Activated CD8-positive, alpha-beta memory T cell treated with anti-CD3 and anti-CD28 coated beads, Interleukin-2, amount 10 ng/mL, durations not matched to agents 7 days and 5 days (primary cell): ENCODE measurements around the gene ASTL. TPM values are rescaled to one million over a fixed set of nuclear protein-coding genes. Genes with fewer than 3 reads are reported as not detected.

ENCODE experiments used
- ATAC-seq: fragments of 150-1000 bp; cut with Tn5 transposase; one replicate; pipeline ENCODE4 v1.10.0; 2021; ENCODE audit warnings: moderate library complexity
- CTCF ChIA-PET: fragments of 350-600 bp; sonication (Branson Sonifier 250); formaldehyde crosslinking; loops from one replicate; lab custom pipeline; 2021; ENCODE audit warnings: antibody characterized with exemption; lab: Charles Lee
- DNase-seq: peaks from one replicate; pipeline ENCODE4 v3.0.0-alpha.2; 2020
- H3K27ac Mint-ChIP-seq: one replicate; pipeline ENCODE4 v1.8.0; 2021; ENCODE audit warnings: mild to moderate bottlenecking, mixed read lengths
- H3K27me3 Mint-ChIP-seq: one replicate; pipeline ENCODE4 v1.8.0; 2021; ENCODE audit warnings: mixed read lengths
- H3K36me3 Mint-ChIP-seq: one replicate; pipeline ENCODE4 v1.8.0; 2021; ENCODE audit warnings: mild to moderate bottlenecking, mixed read lengths
- H3K4me1 Mint-ChIP-seq: one replicate; pipeline ENCODE4 v1.8.0; 2021; ENCODE audit warnings: mixed read lengths
- H3K4me3 Mint-ChIP-seq: one replicate; pipeline ENCODE4 v1.8.0; 2021; ENCODE audit warnings: mild to moderate bottlenecking, moderate library complexity, mixed read lengths
- H3K9me3 Mint-ChIP-seq: one replicate; pipeline ENCODE4 v1.8.0; 2022; ENCODE audit warnings: low read depth, mixed read lengths
- total RNA-seq, 2 experiments: library from RNA; stranded (reverse); gene quantifications; one replicate each; pipeline ENCODE4 v1.2.3, GENCODE V29; 2021

ASTL gene
- total RNA-seq, 2 experiments from 2014 or later: 1.9 to 6.4 TPM

- DNase-seq (no peak), ATAC-seq (no peak)
- Mint-ChIP-seq H3K27me3 (no peaks in the 10 kb centered on the region), H3K27ac (no peak overlapping the region), H3K4me1 (peaks cover 6% of the 10 kb centered on the region), H3K4me3 (no peak overlapping the region), H3K9me3 (peaks cover 8% of the 10 kb centered on the region), H3K36me3 (no peaks in the 10 kb centered on the region)
- CTCF ChIA-PET: no interaction called here
These were observed 35.6 kb downstream of the ASTL start for GRCh38 chr2:96102596-96103186.

GRCh38 chr2:96100893-96101304 is 37.4 kb downstream of the ASTL start:
- peak; percentile 32 for DNase-seq
- Mint-ChIP-seq H3K27me3 (no peaks in the 10 kb centered on the region), H3K4me3 (no peak overlapping the region), H3K27ac (no peak overlapping the region), H3K36me3 (no peaks in the 10 kb centered on the region), H3K9me3 (peaks cover 8% of the 10 kb centered on the region), H3K4me1 (peaks cover 6% of the 10 kb centered on the region)
- ATAC-seq: no peak
- CTCF ChIA-PET: no interaction called here

- Mint-ChIP-seq H3K4me1 (peaks cover 6% of the 10 kb centered on the region), H3K4me3 (no peak overlapping the region), H3K9me3 (peaks cover 2% of the 10 kb centered on the region), H3K27me3 (no peaks in the 10 kb centered on the region), H3K36me3 (no peaks in the 10 kb centered on the region), H3K27ac (no peak overlapping the region)
- no peak for ATAC-seq
- CTCF ChIA-PET: interaction anchor here (1.0 to 1.3 kb wide), 2 partner anchors 17 to 107 kb away, joined by 3 to 4 read pairs; no protein-coding TSS in a partner anchor
- DNase-seq: peak; percentile 37
These were observed 38.2 kb downstream of the ASTL start for GRCh38 chr2:96099861-96100798.

GRCh38 chr2:96098900-96099590 is 39.3 kb downstream of the ASTL start:
- Mint-ChIP-seq H3K36me3 (no peaks in the 10 kb centered on the region), H3K9me3 (no peaks in the 10 kb centered on the region), H3K4me3 (no peak overlapping the region), H3K27me3 (peaks cover 7% of the 10 kb centered on the region), H3K27ac (no peak overlapping the region), H3K4me1 (peaks cover 6% of the 10 kb centered on the region)
- DNase-seq (peak; percentile 25), ATAC-seq (no peak)
- CTCF ChIA-PET: interaction anchor here (0.7 to 1.3 kb wide), 3 partner anchors 18 to 106 kb away, joined by 3 to 4 read pairs (median 3); no protein-coding TSS in a partner anchor

GRCh38 chr2:96097951-96098823 is 40.1 kb downstream of the ASTL start:
- H3K36me3 Mint-ChIP-seq: no peaks in the 10 kb centered on the region
- DNase-seq (peak; percentile 25), ATAC-seq (no peak)
- no peaks in the 10 kb centered on the region for H3K9me3 Mint-ChIP-seq
- no peak overlapping the region for H3K27ac Mint-ChIP-seq
- CTCF ChIA-PET: interaction anchor here (0.7 to 0.9 kb wide), 2 partner anchors 19 to 76 kb away, joined by 3 read pairs; no protein-coding TSS in a partner anchor
- peaks cover 6% of the 10 kb centered on the region for H3K4me1 Mint-ChIP-seq
- peaks cover 12% of the 10 kb centered on the region for H3K27me3 Mint-ChIP-seq
- H3K4me3 Mint-ChIP-seq: no peak overlapping the region

GRCh38 chr2:96097441-96097840 is 40.9 kb downstream of the ASTL start:
- H3K4me1 Mint-ChIP-seq: peaks cover 6% of the 10 kb centered on the region
- no peak overlapping the region for H3K27ac Mint-ChIP-seq
- no peak overlapping the region for H3K4me3 Mint-ChIP-seq
- CTCF ChIA-PET: interaction anchor here (0.9 to 1.7 kb wide), 2 partner anchors 19 to 77 kb away, joined by 3 to 5 read pairs; no protein-coding TSS in a partner anchor
- H3K27me3 Mint-ChIP-seq: peaks cover 12% of the 10 kb centered on the region
- DNase-seq (no peak), ATAC-seq (no peak)
- H3K36me3 Mint-ChIP-seq: no peaks in the 10 kb centered on the region
- H3K9me3 Mint-ChIP-seq: no peaks in the 10 kb centered on the region

- CTCF ChIA-PET: interaction anchor here (1.8 kb wide), 1 partner anchor 22 kb away, joined by 5 read pairs; no protein-coding TSS in a partner anchor
- DNase-seq (peak; percentile 26), ATAC-seq (no peak)
- Mint-ChIP-seq H3K9me3 (no peaks in the 10 kb centered on the region), H3K36me3 (no peaks in the 10 kb centered on the region), H3K4me1 (peaks cover 3% of the 10 kb centered on the region), H3K4me3 (no peak overlapping the region), H3K27ac (no peak overlapping the region), H3K27me3 (peaks cover 12% of the 10 kb centered on the region)
These were observed 43.1 kb downstream of the ASTL start for GRCh38 chr2:96095116-96095636.

- Mint-ChIP-seq H3K27me3 (peaks cover 12% of the 10 kb centered on the region), H3K9me3 (no peaks in the 10 kb centered on the region), H3K27ac (no peak overlapping the region), H3K4me1 (no peaks in the 10 kb centered on the region), H3K36me3 (no peaks in the 10 kb centered on the region), H3K4me3 (no peak overlapping the region)
- ATAC-seq: no peak
- peak; percentile 15 for DNase-seq
- CTCF ChIA-PET: interaction anchor here (1.8 kb wide), 1 partner anchor 23 kb away, joined by 5 read pairs; no protein-coding TSS in a partner anchor
These were observed 44.8 kb downstream of the ASTL start for GRCh38 chr2:96093528-96093927.

- no peak overlapping the region for H3K27ac Mint-ChIP-seq
- no peaks in the 10 kb centered on the region for H3K36me3 Mint-ChIP-seq
- H3K27me3 Mint-ChIP-seq: peaks cover 12% of the 10 kb centered on the region
- peak; percentile 11 for DNase-seq
- H3K4me3 Mint-ChIP-seq: no peak overlapping the region
- ATAC-seq: no peak
- CTCF ChIA-PET: interaction anchor here (1.0 kb wide), 1 partner anchor 24 kb away, joined by 3 read pairs; no protein-coding TSS in a partner anchor
- no peaks in the 10 kb centered on the region for H3K4me1 Mint-ChIP-seq
- H3K9me3 Mint-ChIP-seq: no peaks in the 10 kb centered on the region
These were observed 45.4 kb downstream of the ASTL start for GRCh38 chr2:96092951-96093350.

- Mint-ChIP-seq H3K27me3 (peaks cover 12% of the 10 kb centered on the region), H3K4me1 (no peaks in the 10 kb centered on the region), H3K9me3 (no peaks in the 10 kb centered on the region), H3K36me3 (no peaks in the 10 kb centered on the region), H3K27ac (no peak overlapping the region), H3K4me3 (no peak overlapping the region)
- CTCF ChIA-PET: interaction anchor here (1.0 kb wide), 1 partner anchor 24 kb away, joined by 3 read pairs; no protein-coding TSS in a partner anchor
- ATAC-seq: no peak
- peak; percentile 18 for DNase-seq
These were observed 45.8 kb downstream of the ASTL start for GRCh38 chr2:96092573-96092877.

GRCh38 chr2:96091711-96092572 is 46.4 kb downstream of the ASTL start:
- peak; percentile 34 for DNase-seq
- H3K27me3 Mint-ChIP-seq: peaks cover 17% of the 10 kb centered on the region
- no peak for ATAC-seq
- H3K4me3 Mint-ChIP-seq: no peak overlapping the region
- H3K9me3 Mint-ChIP-seq: no peaks in the 10 kb centered on the region
- H3K4me1 Mint-ChIP-seq: no peaks in the 10 kb centered on the region
- CTCF ChIA-PET: interaction anchor here (1.0 kb wide), 1 partner anchor 25 kb away, joined by 3 read pairs; no protein-coding TSS in a partner anchor
- no peaks in the 10 kb centered on the region for H3K36me3 Mint-ChIP-seq
- no peak overlapping the region for H3K27ac Mint-ChIP-seq
